ENCODE data around the gene CYCS. TPM values are rescaled to one million over a fixed set of nuclear protein-coding genes. Genes with fewer than 3 reads are reported as not detected.
"Not testable (repeated sequence)": the region's sequence is repeated elsewhere in the genome, so short reads cannot be mapped to it uniquely, and the experiment has no call there.

Gene CYCS
- total and polyA plus RNA-seq, 7 donors, result 241 to 646 (median 331) TPM

DNA sequence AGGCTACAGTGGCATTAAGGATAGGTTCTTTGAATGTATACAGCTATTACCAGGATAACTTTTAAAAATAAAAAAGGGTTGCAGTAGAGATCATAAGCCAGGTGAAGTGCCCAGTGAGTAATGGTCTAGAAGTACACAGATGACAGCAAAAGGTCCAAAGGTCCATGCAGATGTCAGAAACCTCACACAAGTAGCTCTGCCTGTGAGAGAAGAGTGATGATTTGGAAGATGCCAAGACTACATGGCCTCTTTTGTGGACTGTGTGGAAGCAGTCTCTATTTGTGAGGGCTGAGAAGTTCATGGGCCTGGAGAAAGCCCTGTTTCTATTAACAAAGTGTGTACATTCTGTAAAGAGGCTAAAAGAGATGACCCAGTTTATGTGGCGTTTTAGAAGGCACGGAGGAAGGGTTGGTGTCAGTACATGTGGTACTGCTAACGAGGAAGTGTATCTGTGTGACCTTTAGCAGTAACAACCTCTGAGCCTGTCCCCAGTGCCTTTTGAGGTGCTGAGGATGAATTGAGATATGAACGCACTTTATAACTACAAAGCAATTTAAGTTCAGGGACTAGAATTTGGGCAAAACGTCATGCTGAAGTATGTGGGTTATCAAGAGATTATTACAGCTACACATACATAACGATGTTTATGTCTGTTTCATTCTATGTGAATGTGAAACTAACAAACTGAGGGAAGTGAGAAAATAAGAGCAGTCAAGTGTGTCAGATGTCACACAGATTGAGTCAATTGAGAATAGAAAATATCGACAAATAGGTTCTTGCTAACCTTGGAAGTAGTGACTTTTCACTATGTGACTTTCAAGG, 7.6 kb downstream of the CYCS start:
- DNase-seq, result no peak
- ATAC-seq, result peak; percentile 13 to 42 (median 32)
- H3K4me1 ChIP-seq, result peaks cover 14% of the 10 kb centered on the region
- H3K4me3 ChIP-seq, result no peak overlapping the region
- TF ChIP-seq, protein P1, sequence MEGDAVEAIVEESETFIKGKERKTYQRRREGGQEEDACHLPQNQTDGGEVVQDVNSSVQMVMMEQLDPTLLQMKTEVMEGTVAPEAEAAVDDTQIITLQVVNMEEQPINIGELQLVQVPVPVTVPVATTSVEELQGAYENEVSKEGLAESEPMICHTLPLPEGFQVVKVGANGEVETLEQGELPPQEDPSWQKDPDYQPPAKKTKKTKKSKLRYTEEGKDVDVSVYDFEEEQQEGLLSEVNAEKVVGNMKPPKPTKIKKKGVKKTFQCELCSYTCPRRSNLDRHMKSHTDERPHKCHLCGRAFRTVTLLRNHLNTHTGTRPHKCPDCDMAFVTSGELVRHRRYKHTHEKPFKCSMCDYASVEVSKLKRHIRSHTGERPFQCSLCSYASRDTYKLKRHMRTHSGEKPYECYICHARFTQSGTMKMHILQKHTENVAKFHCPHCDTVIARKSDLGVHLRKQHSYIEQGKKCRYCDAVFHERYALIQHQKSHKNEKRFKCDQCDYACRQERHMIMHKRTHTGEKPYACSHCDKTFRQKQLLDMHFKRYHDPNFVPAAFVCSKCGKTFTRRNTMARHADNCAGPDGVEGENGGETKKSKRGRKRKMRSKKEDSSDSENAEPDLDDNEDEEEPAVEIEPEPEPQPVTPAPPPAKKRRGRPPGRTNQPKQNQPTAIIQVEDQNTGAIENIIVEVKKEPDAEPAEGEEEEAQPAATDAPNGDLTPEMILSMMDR (IDR thresholded peaks at IDR 0.05), result no peak
- H3K27ac ChIP-seq, result no peak overlapping the region
- WGBS, 3 donors, result 42 to 62% (median 50%) methylated on average over 7 of the region's 7 CpGs
- H3K27me3 ChIP-seq (ENCODE audit: insufficient read depth in 3 of 3, low read length in 2 of 3), result no peaks in the 10 kb centered on the region
- H3K36me3 ChIP-seq (ENCODE audit: insufficient read depth in 1 of 2, low read depth in 1 of 2), result peaks cover 3 to 30% of the 10 kb centered on the region in 2 donors
- intact Hi-C loops (cut with DNase I), result no loop called here
- H3K9me3 ChIP-seq, result no peaks in the 10 kb centered on the region

DNA sequence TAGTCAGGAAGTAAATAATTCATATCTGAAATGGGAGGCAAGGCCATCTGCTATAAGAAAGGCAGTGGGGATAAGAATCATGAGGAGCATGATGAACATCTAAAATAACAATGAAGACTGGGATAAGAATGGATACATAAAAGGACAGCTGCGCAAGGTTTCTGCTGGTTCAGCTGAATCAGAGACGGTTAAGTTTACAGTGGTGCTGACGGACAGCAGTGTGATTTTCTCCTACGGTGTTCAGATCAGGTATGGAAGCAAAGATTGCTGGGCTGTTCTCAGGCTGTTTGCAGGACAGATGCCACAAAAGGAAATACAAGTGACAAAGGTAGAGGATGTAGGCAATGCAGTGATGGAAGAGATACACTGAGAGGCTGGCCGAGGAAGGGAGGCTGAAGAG, 8.4 kb downstream of the CYCS start:
- Histone ChIP-seq H3K4me1 (peaks cover 6% of the 10 kb centered on the region), H3K36me3 (ENCODE audit: insufficient read depth in 1 of 2, low read depth in 1 of 2) (peaks cover 3 to 22% of the 10 kb centered on the region in 2 donors), H3K27ac (no peak overlapping the region), H3K27me3 (ENCODE audit: insufficient read depth in 3 of 3, low read length in 2 of 3) (no peaks in the 10 kb centered on the region), H3K4me3 (no peak overlapping the region), H3K9me3 (no peaks in the 10 kb centered on the region)
- intact Hi-C loops (cut with DNase I), result no loop called here
- no peak for DNase-seq
- TF ChIP-seq, protein P1 (IDR thresholded peaks at IDR 0.05), result no peak
- peak; percentile 59 to 72 (median 62) for ATAC-seq
- 42 to 69% (median 43%) methylated on average over 5 of the region's 5 CpGs for WGBS, 3 donors

DNA sequence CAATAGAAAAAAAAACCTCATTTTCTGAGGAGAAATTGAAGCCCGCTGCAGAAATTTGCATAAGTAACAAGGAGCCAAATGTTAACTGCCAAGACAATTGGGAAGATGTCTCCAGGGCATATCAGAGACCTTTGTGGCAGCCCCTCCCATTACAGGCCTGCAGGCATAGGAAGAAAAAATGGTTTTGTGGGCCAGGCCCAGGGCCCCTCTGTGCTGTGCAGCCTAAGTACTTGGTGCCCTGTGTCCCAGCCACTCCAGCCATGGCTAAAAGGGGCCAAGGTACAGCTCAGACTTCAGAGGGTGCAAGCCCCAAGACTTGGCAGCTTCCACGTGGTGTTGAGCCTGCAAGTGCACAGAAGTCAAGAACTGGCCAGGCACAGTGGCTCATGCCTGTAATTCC, 14.5 kb downstream of the CYCS start:
- WGBS, 3 donors, result 76 to 93% (median 88%) methylated on average over 2 of the region's 2 CpGs

DNA sequence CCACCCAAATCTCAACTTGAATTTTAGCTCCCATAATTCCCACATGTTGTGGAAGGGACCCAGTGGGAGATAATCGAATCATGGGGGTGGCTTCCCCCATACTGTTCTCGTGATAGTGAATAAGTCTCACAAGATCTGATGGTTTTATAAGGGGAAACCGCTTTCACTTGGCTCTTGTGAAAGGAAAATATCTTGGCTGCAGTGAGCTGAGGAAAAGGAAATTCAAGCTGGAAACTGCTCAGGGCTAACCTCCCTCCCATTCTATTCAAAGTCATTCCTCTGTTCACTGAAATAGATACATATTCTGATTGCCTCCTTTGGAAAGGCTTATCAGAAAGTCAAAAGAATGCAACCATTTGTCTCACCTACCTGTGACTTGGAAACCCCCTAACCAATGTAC, 15.8 kb downstream of the CYCS start:
- 38 to 66% (median 39%) methylated on average over 3 of the region's 3 CpGs for WGBS, 3 donors
- ATAC-seq, result no peak
- H3K27me3 ChIP-seq (ENCODE audit: insufficient read depth in 3 of 3, low read length in 2 of 3), result no peaks in the 10 kb centered on the region
- no peaks in the 10 kb centered on the region for H3K36me3 ChIP-seq (ENCODE audit: insufficient read depth in 1 of 2, low read depth in 1 of 2)
- no peak overlapping the region for H3K4me3 ChIP-seq
- H3K27ac ChIP-seq, result no peak overlapping the region
- H3K9me3 ChIP-seq, result no peaks in the 10 kb centered on the region
- no peak for DNase-seq
- TF ChIP-seq, protein P1 (IDR thresholded peaks at IDR 0.05), result no peak
- intact Hi-C loops (cut with DNase I), result no loop called here
- H3K4me1 ChIP-seq, result no peaks in the 10 kb centered on the region

More for the DNA sequence above, 14.5 kb downstream of the CYCS start:
- H3K36me3 ChIP-seq (ENCODE audit: insufficient read depth in 1 of 2, low read depth in 1 of 2); H3K9me3 ChIP-seq; DNase-seq; H3K27ac ChIP-seq; intact Hi-C loops (cut with DNase I); H3K4me3 ChIP-seq; H3K4me1 ChIP-seq; ATAC-seq; H3K27me3 ChIP-seq (ENCODE audit: insufficient read depth in 3 of 3, low read length in 2 of 3): not testable (repeated sequence)

DNA sequence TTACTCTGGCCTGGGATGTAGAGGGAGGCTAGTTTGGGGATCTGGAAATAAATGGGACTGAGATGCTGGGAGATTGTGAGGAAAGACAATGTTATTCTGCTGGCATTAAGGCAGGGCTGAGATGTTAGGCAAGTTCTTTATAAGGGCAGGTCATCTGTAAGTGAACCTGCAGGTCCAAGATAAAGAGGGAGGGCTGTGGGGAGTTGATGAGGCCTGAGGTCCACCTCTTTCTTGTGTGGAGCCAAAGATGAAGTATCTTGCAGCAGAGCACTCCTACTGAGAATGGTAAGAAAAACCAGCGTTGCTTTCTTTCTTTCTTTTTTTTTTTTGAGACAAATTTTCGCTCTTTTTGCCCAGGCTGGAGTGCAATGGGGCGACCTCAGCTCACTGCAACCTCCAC, 19.1 kb downstream of the CYCS start:
- Histone ChIP-seq H3K4me3 (no peak overlapping the region), H3K27me3 (ENCODE audit: insufficient read depth in 3 of 3, low read length in 2 of 3) (peaks cover 0 to 3% (median 0%) of the 10 kb centered on the region in 3 donors), H3K9me3 (no peaks in the 10 kb centered on the region), H3K36me3 (ENCODE audit: insufficient read depth in 1 of 2, low read depth in 1 of 2) (no peaks in the 10 kb centered on the region), H3K27ac (no peak overlapping the region), H3K4me1 (no peaks in the 10 kb centered on the region)
- ATAC-seq, result no peak
- 61 to 89% (median 68%) methylated on average over 3 of the region's 3 CpGs for WGBS, 3 donors
- TF ChIP-seq, protein P1 (IDR thresholded peaks at IDR 0.05), result no peak
- intact Hi-C loops (cut with DNase I), result no loop called here
- DNase-seq, result no peak
